ENCODE results near the gene DCP2. TPM values are rescaled to one million over a fixed set of nuclear protein-coding genes. Genes with fewer than 3 reads are reported as not detected.
A peak's percentile ranks its signal among the peaks of the same experiment; 100 is the strongest.
"Not testable (repeated sequence)": the region's sequence is repeated elsewhere in the genome, so short reads cannot be mapped to it uniquely, and the experiment has no call there.

DCP2 gene
- total RNA-seq, 2 experiments from 2014 or later: 106 to 113 TPM

DNA sequence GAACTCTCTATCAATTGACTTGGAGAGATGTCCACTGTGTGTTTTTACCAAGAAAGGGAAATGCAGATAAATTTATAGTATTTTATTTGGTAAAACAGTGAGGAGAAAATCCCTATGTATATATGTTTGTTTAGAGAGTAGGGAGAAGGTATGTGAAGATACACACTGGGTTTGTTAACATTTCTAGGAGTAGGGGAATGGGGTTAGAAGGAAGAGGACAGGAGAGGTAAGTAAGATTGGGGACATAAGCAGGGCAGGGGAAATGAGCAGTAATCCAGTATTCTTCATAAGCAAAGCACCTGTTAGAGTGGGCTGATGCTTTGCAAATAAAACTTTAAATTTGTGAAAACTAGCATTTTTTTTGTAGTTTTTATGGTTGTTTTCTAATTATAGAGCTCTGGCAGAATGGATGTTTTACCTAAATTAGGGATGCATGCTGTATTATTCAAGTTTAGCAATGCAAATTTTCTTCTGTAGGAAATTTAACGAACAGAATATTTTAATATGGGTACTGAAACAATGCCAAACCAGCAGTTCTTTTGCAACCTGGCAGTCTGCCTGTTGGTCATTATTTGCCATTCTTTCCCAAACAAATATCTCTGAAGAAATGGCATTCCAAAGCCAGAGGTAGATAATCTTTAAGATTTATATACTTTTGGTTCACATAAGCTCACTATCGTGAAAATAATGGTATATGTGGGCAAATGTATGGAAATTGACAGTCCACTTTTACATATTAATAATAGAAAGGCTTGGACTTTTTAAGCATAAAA, 19.4 kb upstream of the DCP2 start:
- ATAC-seq (ENCODE audit: low read depth) (no peak), DNase-seq (no peak)
- Mint-ChIP-seq H3K36me3 (no peaks in the 10 kb centered on the region), H3K9me3 (no peaks in the 10 kb centered on the region), H3K4me1 (peaks cover 18% of the 10 kb centered on the region), H3K4me3 (no peak overlapping the region), H3K27me3 (peaks cover 9% of the 10 kb centered on the region), H3K27ac (no peak overlapping the region)
- POLR2A ChIA-PET: no interaction called here

DNA sequence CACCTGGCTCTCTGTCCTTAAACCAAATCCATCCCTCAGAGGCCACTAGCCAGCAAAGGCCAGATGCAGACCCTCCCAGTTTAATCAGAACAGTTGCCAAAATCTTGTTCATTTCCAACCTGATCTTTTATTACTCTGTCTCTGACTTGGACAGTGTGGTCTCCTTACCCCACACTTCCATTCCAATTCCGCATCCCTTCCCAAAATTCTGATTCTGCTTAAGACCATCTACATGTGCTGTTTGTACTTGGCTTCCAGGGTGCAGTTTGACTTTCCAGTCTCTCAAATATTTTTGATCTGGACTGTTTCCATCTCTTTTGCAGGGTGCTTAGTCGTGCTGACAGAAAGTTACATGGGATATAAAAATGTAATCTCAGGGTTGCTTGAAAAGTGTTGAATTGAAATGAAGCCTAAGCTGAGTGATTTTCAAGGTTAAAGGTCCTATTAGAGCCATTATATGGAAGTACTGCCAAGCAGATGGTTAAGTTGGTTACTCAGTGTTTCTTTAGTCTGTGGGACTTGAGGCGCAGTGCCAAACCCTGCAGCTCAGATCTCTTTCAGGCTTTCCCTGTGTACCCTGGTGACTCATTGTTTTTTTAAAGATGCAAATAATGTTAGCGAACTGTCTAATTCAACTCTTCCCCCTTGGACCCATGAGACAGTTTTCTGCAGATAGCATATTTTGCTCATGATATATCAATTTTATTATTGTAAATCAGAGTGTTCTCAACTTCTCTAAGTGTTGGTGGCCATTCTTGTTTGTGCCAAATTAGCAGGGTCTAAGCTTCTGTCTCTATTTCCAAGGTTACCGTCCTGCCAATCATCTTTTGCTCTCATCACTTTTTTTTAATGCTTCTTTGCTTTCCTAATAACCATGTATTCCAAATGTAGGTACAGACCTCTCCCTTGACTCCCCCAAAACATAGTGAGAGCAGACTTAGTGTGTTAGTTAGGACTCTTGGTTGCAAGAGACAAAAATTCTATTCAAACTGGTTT, 18.2 kb upstream of the DCP2 start:
- POLR2A ChIA-PET: interaction anchor here (0.8 kb wide), 1 partner anchor 35 kb away, joined by 3 read pairs; no protein-coding TSS in a partner anchor
- Mint-ChIP-seq H3K9me3 (no peaks in the 10 kb centered on the region), H3K27ac (no peak overlapping the region), H3K36me3 (no peaks in the 10 kb centered on the region), H3K27me3 (peaks cover 2% of the 10 kb centered on the region), H3K4me1 (peaks cover 22% of the 10 kb centered on the region), H3K4me3 (no peak overlapping the region)
- DNase-seq: no peak
- no peak for ATAC-seq (ENCODE audit: low read depth)

DNA sequence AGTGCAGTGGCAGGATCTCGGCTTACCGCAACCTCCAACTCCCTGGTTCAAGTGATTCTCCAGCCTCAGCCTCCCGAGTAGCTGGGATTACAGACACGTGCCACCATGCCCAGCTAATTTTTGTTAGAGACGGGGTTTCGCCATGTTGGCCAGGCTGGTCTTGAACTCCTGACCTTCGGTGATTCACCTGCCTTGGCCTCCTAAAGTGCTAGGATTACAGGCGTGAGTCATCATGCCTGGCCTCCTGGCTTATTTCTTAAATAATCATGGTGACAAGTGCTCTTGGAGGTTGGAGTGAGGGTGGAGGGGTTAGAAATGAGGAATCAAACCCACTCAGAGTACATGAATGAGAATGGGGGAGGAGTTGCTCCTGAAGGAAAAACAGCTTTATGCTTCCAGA, 16.7 kb upstream of the DCP2 start:
- POLR2A ChIA-PET: interaction anchor here (1.7 kb wide), 1 partner anchor 38 kb away, joined by 4 read pairs; the partner anchor contains the start of gene REEP5
- not testable (repeated sequence) for H3K27ac Mint-ChIP-seq, H3K9me3 Mint-ChIP-seq

DNA sequence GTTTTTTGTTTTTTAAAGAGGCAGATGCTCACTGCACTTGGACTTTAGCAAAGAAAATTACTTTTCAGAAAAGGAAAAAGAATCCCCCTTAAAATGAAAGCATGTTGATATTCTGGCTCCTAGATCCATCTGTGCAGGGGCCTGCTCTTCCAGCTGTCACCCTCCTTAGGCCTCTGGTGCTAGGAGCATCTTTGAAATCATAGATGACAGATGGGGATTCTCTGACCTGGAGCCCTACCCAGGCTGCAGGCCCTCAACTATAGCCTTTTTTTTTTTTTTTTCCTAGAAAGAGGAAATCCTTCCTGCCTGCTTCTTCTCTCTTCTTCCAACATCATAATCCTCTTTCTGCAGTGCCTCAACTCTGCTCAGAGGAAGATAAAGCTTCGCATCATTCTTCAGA, 16.3 kb upstream of the DCP2 start:
- POLR2A ChIA-PET: interaction anchor here (1.7 kb wide), 1 partner anchor 39 kb away, joined by 4 read pairs; the partner anchor contains the start of gene REEP5
- Mint-ChIP-seq H3K27me3 (no peaks in the 10 kb centered on the region), H3K9me3 (no peaks in the 10 kb centered on the region), H3K36me3 (no peaks in the 10 kb centered on the region), H3K4me1 (peaks cover 30% of the 10 kb centered on the region), H3K4me3 (no peak overlapping the region), H3K27ac (peak overlapping the region; percentile 15)
- no peak for ATAC-seq (ENCODE audit: low read depth)
- DNase-seq: no peak

More for the DNA sequence above, 16.7 kb upstream of the DCP2 start:
- not testable (repeated sequence) for H3K27me3 Mint-ChIP-seq; DNase-seq; H3K36me3 Mint-ChIP-seq; ATAC-seq (ENCODE audit: low read depth); H3K4me3 Mint-ChIP-seq
- peaks cover 30% of the 10 kb centered on the region for H3K4me1 Mint-ChIP-seq

DNA sequence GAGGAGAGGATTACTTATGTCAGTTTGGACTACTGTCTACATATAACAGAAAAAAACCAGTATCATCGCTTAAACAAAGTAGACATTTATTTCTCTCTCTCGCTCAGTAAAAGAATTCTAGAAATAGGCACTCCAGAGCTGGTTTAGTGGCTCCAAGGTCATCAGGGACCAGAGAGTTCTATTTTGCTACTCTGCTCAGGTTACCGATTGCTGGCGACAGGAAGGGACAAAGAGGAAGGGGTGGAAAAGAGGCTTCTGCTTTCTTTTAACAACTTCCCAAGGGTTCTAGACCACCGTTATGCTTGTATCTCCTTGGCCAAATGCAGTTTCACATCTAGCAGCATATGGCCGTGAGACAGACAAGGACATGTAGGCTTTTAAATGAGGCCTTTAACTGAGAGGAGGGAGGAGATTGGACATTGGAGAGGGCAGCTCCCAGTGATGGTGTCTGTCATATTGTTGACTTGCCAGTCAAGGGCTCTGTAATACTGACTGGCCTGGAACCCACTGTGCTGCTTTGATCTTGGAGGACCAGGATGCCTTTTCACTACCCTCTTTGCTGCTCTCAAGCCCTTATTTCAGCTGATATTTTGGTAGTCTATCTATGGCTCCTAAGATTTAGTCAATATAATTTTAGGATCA, 15.6 kb upstream of the DCP2 start:
- H3K9me3 Mint-ChIP-seq: no peaks in the 10 kb centered on the region
- no peak overlapping the region for H3K27ac Mint-ChIP-seq
- H3K4me3 Mint-ChIP-seq: no peak overlapping the region
- peaks cover 30% of the 10 kb centered on the region for H3K4me1 Mint-ChIP-seq
- POLR2A ChIA-PET: interaction anchor here (0.6 to 1.7 kb wide), 2 partner anchors 39 to 88 kb away, joined by 3 to 4 read pairs; partner anchors contain the start of gene REEP5
- no peaks in the 10 kb centered on the region for H3K36me3 Mint-ChIP-seq
- H3K27me3 Mint-ChIP-seq: no peaks in the 10 kb centered on the region
- DNase-seq (no peak), ATAC-seq (ENCODE audit: low read depth) (no peak)

DNA sequence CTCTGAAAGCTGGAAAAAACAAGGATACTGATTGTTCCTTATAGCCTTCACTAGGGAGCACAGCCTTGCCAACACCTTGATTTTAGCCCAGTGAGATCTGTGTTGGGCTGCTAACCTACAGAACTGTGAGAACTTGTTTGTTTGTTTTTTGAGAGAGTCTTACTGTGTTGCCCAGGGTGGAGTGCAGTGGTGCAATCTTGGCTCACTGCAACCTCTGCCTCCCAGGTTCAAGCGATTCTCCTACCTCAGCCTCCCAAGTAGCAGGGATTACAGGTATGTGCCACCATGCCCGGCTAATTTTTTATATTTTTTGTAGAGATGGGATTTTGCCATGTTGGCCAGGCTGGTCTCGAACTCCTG, 13.2 kb upstream of the DCP2 start:
- peaks cover 30% of the 10 kb centered on the region for H3K4me1 Mint-ChIP-seq
- H3K9me3 Mint-ChIP-seq: not testable (repeated sequence)
- POLR2A ChIA-PET: interaction anchor here (1.0 to 1.6 kb wide), 2 partner anchors 13 to 33 kb away, joined by 3 to 5 read pairs; partner anchors contain the start of gene DCP2

DNA sequence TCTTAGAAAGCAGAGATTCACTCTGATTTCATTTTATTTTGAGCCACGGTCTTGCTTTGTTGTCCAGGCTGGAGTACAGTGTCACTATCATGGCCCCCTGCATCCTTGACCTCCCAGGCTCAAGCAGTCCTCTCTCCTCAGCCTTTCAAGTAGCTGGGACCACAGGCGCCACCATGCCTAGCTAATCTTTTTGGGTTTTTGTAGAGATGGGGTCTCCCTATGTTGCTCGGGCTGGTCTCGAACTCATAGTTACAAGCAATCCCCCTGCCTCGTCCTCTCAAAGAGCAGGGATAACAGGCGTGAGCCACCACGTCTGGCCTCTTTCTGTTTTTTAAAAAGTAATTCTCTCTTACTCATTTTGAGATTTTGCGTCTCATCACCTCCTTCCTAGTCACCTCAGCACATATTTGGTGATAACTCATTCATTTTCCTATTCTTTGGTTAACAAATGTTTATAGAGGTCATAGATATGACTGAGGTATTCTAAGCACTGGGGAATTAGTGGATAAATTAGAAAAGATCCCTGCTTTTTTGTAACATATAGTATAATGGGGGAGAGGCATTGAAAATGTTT, 10.8 kb upstream of the DCP2 start:
- POLR2A ChIA-PET: no interaction called here
- Mint-ChIP-seq H3K27me3 (no peaks in the 10 kb centered on the region), H3K36me3 (no peaks in the 10 kb centered on the region), H3K4me3 (no peak overlapping the region), H3K27ac (no peak overlapping the region), H3K4me1 (peaks cover 14% of the 10 kb centered on the region), H3K9me3 (no peaks in the 10 kb centered on the region)
- no peak for DNase-seq
- no peak for ATAC-seq (ENCODE audit: low read depth)

More for the DNA sequence above, 13.2 kb upstream of the DCP2 start:
- not testable (repeated sequence) for ATAC-seq (ENCODE audit: low read depth); H3K27me3 Mint-ChIP-seq; H3K27ac Mint-ChIP-seq; DNase-seq; H3K36me3 Mint-ChIP-seq
- peak overlapping the region; percentile 33 for H3K4me3 Mint-ChIP-seq

DNA sequence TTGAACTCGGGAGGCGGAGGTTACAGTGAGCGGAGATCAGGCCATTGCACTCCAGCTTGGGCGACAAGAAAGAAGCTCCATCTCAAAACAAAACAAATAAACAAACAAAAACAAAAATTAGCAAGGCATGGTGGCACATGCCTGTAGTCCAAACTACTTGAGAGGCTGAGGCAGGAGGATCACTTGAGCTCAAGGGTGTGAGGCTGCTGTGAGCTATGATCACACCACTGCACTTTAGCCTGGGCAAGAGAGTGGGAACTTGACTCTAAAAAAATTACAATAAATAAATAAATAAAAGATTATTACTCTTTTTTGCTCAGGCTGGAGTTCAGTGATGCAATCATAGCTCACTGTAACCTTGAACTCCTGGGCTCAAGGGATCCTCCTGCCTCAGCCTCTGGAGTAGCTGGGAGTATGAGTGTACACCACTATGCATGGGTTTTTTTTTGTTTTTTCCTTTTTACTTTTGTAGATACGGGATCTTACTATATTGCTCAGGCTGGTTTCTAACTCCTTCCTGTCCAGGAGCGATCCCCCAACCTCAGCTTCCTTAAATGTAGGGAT, 9.0 kb upstream of the DCP2 start:
- ATAC-seq (ENCODE audit: low read depth) (no peak), DNase-seq (no peak)
- no peak overlapping the region for H3K27ac Mint-ChIP-seq
- POLR2A ChIA-PET: interaction anchor here (2.3 kb wide), 1 partner anchor 9 kb away, joined by 12 read pairs; the partner anchor contains the start of gene DCP2
- H3K27me3 Mint-ChIP-seq: no peaks in the 10 kb centered on the region
- peaks cover 14% of the 10 kb centered on the region for H3K4me1 Mint-ChIP-seq
- H3K4me3 Mint-ChIP-seq: no peak overlapping the region
- H3K9me3 Mint-ChIP-seq: no peaks in the 10 kb centered on the region
- no peaks in the 10 kb centered on the region for H3K36me3 Mint-ChIP-seq

DNA sequence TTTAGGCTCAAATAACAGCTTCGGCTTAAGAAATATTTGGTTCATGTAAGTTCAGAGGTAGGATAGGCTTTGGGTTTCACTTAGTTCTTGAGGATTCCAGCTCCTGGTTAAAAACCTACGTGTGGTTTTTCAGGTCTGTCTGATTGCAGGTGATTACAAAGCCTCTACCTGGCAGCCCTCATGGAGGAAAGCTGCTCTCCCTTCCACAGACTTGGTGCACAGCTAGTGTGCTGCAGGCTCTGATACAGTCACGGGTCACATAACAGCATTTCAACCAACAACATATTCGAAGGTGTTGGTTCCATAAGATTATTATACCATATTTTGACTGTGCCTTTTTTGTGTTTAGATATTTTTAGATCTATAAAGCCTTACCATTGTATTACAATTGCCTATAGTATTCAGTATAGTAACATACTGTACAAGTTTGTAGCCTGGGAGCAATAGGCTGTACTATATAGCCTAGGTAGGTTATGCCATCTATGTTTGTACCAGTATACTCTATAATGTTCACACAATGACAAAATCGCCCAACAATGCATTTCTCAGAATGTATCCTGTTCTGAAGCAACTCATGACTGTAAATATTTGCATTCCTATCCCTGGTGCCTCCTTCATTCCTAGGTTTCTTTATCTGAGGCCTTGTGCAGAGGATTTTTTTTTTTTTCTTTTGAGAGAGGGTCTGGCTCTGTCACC, 8.0 kb upstream of the DCP2 start:
- ATAC-seq (ENCODE audit: low read depth): no peak
- no peak for DNase-seq
- no peak overlapping the region for H3K4me3 Mint-ChIP-seq
- no peak overlapping the region for H3K27ac Mint-ChIP-seq
- H3K9me3 Mint-ChIP-seq: no peaks in the 10 kb centered on the region
- POLR2A ChIA-PET: interaction anchor here (2.3 kb wide), 1 partner anchor 8 kb away, joined by 12 read pairs; the partner anchor contains the start of gene DCP2
- no peaks in the 10 kb centered on the region for H3K36me3 Mint-ChIP-seq
- peaks cover 9% of the 10 kb centered on the region for H3K4me1 Mint-ChIP-seq
- no peaks in the 10 kb centered on the region for H3K27me3 Mint-ChIP-seq

DNA sequence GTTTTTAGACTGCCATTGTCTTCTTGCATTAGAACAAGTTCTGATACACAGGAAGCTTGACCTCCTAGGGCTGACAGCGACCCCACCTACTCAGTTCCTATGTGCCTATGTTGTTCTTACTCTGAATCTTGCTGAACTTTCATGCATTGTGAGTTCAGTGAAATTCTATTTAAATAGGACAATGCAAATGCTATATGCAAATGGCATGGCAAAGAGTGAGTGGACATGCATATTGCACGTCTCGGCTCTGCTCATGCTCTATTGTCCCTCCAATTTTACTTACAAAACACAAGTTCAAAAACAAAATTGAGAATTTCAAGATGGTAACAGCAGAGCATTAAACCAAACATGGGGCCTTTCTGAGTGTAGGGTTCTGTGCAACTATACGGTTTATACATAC, 5.3 kb upstream of the DCP2 start:
- H3K36me3 Mint-ChIP-seq: no peaks in the 10 kb centered on the region
- H3K4me1 Mint-ChIP-seq: peaks cover 11% of the 10 kb centered on the region
- ATAC-seq (ENCODE audit: low read depth) (no peak), DNase-seq (no peak)
- no peaks in the 10 kb centered on the region for H3K9me3 Mint-ChIP-seq
- H3K4me3 Mint-ChIP-seq: no peak overlapping the region
- POLR2A ChIA-PET: no interaction called here
- no peak overlapping the region for H3K27ac Mint-ChIP-seq
- H3K27me3 Mint-ChIP-seq: no peaks in the 10 kb centered on the region

DNA sequence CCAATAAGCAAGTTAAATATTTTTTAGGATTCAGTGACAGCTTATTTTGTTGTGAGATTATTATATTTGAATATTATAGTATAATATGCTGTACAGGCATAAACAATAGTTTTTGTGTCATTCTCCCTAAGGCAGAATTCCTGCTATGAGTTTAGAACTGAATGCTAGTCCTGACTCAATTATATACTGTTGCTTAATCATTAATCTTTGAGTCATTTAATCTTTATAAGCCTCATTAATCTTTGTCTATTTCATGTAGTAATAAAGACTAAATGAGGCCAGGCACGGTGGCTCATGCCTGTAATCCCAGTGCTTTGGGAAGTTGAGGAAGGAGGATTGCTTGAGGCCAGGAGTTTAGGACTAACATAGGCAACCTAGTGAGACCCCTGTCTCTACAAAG, 3.6 kb upstream of the DCP2 start:
- H3K9me3 Mint-ChIP-seq: no peaks in the 10 kb centered on the region
- DNase-seq (no peak), ATAC-seq (ENCODE audit: low read depth) (no peak)
- H3K4me1 Mint-ChIP-seq: peaks cover 15% of the 10 kb centered on the region
- no peak overlapping the region for H3K27ac Mint-ChIP-seq
- POLR2A ChIA-PET: no interaction called here
- H3K4me3 Mint-ChIP-seq: no peak overlapping the region
- H3K36me3 Mint-ChIP-seq: peaks cover 1% of the 10 kb centered on the region
- H3K27me3 Mint-ChIP-seq: no peaks in the 10 kb centered on the region

DNA sequence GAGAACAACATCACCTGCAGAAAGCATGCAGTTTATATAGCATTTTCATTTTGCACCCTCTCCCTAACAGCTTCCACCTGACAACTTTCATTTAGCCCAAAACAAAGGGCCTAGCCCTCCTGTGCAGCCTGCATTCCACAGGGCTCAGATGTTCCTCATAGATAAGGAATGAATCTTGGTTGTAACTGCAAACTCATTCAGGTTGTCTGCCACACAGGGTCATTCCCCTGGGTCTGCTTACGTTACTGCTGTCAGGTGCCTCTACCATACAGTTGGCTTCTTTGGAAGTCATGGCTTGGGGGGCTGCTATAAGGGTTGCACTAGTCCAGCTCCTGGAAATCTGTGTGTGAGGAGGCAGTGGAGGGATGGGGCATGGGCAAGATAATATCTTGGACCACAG, 2.7 kb upstream of the DCP2 start:
- Mint-ChIP-seq H3K36me3 (peaks cover 5% of the 10 kb centered on the region), H3K4me1 (peaks cover 19% of the 10 kb centered on the region), H3K27me3 (no peaks in the 10 kb centered on the region), H3K4me3 (no peak overlapping the region), H3K27ac (no peak overlapping the region), H3K9me3 (no peaks in the 10 kb centered on the region)
- POLR2A ChIA-PET: no interaction called here
- DNase-seq: no peak
- ATAC-seq (ENCODE audit: low read depth): no peak

Data from activated naive CD8-positive, alpha-beta T cell treated with anti-CD3 and anti-CD28 coated beads, Interleukin-2, amount 10 ng/mL, durations not matched to agents 7 days and 5 days (primary cell).